ENCODE results near the gene NUDT16L1.
A peak's percentile ranks its signal among the peaks of the same experiment; 100 is the strongest.

NUDT16L1 gene

DNA sequence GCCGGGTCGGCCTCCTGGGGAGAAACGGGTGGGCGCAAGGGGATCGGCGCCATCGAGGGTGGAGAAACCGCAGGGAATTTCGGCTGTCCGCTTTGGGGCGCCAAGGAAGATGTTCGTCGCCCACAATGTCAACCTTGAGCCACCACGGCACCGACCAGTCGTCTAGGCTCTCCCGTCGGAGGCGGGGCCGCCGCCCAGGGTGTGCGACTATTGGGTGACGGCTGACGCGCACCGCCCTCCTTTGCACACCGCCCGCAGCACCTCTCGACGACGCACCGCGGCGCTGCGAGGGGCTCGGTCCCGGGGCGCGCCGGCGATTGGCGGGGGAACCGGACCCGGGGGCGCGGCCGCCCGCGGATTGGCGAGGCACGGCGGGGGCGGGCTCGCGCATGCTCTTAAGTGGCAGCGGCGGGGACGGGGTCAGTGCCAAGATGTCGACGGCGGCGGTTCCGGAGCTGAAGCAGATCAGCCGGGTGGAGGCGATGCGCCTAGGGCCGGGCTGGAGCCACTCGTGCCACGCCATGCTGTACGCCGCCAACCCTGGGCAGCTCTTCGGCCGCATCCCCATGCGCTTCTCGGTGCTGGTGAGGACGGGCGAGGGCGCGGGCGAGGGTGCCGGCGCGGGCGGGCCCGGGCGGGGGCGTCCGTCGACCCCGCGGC lies at the start of gene NUDT16L1:
Gene NUDT16L1 (plus strand): TSS at position 267 of the 660 bp plus-strand sequence. CDS start 165 bp downstream, at position 432.
- DNase-seq, result peak; percentile 96

DNA sequence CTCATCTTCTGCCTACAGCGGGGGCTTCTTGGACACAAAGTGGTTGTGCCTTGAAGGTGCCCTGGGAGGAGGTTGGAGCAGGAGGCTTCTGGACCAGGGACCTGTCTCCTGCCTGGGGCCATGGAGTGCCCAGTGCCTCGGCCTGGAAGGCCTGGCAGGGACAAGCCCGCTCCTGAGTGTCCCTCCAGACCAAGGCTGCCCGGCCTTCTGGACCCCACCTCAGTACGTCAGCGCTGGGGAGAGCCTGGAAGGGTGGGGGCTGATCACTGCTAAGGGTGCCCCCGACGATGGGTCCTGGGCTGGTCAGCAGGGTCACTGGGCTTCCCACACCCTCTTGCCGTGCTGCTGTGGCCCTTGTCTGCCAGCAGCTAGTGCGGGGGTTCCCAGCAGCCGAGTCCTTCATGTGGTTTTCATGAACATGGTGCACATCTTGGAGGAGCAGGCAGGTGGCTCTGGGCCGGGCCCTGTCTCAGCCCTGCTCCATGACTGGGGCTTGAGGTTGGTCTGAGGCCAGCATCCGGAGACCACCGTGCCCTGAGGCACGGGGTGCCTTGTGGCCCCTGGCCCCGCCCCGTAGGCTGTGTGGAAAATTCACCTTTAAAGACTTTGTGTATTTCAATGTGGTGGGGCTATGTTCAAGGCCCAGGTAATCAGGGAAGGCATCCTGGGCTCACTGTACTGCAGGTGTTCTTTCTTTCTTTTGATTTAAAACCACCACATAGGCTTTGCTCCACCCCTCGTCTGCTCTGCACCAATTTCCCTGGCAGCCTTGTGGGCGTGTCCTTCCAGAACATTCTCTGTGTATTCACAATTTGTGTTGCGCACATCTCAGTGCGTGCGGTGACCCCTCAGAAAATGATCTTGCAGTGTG lies 46.4 kb upstream of the NUDT16L1 start:
- no peak for DNase-seq

DNA sequence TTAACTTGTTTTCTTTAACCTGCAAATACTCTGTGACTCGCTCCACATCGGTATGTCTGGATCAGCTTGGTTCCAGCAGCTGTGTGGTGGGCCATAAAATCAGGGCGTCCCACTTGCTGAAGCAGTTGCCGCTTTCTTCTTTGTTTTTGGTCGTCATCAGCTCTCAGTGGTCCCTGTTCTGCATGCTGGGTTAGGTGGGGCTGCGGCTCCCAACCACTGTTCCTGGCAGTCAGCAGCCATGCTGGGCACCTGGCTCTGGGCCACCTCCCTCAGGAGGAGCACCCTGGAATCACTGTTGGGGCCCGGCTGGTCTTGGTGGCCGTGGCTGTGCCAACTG lies 45.8 kb upstream of the NUDT16L1 start:
- DNase-seq, result no peak

DNA sequence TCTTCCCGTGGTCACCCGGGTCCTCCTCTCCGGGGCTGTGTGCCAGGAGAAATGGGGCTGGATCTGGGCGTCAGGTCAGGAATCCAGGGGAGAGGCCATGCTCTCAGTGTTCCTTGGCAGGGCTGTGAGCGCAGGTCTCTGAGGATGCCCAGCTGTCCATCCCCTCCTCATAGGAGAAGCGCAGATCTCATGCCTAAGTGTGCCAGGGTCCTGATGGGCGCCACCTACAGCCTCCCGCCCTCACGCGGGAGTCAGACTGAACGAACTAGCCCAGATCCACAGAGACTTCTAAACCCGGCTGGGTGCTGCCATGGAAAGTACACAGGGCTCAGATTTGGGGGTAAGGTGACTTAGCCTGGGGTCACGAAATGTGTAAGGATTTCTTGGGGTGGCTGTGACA lies 44.4 kb upstream of the NUDT16L1 start:
- DNase-seq, result no peak

DNA sequence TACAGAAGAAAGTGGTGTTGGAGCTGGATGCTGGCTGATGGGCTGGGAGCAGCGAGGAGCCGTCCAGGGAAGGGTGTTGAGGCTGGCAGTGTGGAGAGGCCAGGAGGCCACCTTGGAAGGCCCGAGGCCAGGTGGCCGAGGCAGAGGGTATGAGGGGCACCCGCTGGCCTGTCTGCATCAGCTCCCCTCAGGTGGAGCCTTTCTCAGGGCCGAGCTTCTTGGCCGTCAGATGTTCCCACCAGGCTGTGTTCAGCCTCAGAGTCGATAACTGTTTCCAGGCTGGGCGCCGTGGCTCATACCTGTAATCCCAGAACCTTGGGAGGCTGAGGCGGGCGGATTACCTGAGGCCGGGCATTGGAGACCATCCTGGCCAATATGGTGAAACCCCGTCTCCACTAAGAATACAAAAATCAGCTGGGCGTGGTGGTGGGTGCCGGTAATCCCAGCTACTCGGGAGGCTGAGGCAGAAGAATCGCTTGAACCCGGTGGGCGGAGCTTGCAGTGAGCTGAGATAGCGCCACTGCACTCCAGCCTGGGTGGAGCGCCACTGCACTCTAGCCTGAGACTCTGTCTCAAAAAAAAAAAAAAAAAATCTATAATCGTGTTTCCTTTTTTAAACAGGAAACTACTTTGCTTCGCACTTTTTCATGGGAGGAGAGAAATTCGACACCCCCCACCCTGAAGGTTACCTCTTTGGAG lies 43.5 kb upstream of the NUDT16L1 start:
- no peak for DNase-seq

DNA sequence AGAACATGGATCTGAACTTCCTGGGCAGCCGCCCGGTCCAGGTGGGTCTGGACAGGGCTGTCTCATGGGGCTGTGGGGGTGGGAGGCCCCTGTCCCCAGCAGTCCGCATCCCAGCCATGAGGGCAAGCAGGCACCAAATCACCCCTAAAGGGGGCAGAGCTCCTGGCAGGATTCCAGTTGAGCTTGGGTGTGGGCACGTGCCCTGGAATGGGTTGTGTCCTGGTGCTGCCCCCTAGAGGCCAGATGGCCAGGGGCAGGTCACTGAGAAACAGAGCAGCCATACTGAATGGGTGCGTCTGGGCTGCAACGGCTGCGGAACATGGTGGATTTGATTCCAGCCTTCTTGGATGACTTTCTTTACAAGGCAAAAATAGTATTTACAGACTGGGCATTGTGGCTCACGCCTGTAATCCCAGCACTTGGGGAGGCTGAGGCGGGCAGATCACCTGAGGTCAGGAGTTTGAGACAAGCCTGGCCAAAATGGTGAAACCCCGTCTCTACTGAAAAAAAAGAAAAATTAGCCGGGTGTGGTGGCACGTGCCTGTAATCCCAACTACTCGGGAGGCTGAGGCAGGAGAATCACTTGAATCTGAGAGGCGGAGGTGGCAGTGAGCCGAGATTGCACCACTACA lies 42.8 kb upstream of the NUDT16L1 start:
- DNase-seq, result peak; percentile 64 to 70

DNA sequence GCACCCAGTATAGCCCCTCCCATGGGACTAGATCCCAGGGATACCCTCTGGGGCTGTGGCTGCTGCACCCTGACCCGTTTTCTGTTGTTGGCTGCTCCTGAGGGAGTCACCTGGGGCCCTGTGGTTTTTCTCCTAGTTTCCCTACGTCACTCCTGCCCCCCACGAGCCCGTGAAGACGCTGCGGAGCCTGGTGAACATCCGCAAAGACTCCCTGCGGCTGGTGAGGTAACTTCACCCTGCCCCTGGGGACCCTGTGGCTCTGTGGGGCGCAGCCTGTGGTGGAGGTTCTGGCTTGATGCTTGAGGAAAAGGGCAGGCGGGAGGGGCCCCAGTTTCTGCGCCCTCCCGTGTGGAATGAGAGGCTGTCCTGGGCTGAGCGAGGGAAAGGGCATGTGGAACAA lies 41.5 kb upstream of the NUDT16L1 start:
- no peak for DNase-seq

DNA sequence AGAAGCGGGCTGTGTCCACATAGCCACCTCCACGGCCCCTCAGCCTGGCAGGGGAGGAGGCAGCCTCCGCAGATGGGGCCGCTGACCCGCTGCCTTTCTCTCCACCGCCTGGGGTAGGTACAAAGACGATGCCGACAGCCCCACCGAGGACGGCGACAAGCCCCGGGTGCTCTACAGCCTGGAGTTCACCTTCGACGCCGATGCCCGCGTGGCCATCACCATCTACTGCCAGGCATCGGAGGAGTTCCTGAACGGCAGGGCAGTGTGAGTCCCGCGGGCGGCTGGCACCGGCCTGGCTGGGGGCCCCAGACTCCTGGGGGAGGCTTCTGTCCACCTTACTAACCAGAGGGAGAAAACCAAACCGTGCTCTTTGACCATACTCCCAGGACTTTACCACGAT lies 40.8 kb upstream of the NUDT16L1 start:
- DNase-seq, result no peak

DNA sequence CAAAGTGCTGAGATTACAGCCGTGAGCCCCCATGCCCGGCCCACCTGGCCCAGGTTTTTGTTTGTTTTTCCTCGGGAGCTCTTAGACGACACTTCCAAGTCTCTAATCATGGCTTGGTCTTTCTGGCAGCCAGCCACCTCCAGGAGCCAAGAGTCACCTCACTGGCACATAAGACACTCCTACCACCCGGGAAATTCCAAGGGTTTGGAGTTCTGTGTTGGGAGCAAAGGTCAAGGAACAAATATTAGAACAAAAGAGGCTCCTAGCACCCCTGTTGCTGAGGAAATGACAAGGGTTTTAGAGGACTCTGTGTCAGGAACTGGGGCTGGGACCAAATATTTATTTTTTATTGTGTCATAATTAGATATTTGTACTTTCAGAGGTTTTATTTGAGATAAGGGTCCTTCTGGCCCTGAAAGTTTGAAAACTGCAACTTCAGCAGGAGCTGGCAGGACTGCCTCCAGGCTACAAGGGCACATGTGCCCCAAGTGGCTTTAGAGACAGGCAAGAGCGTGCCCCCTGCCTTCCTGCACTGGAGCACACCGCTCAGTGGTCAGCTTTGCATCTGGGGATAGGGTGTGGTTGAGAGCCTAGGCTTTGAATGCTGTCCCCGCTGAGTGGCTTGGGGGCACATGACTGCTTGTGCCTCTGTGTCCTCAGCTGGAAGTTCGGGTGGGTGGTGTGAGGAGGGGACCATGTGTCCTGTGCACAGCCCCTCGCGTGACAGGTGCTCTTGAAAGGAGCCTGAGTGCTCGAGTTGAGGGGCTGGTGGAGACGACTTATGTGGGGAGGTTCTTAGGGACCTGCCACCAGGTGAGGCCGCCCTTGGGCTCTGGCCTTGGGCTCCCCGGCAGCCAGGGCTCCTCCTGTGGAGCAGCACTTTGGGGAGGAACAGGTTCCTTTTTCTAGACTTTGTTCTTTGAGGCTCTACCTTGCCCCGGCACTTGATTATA lies 39.1 kb upstream of the NUDT16L1 start:
- DNase-seq, result no peak

DNA sequence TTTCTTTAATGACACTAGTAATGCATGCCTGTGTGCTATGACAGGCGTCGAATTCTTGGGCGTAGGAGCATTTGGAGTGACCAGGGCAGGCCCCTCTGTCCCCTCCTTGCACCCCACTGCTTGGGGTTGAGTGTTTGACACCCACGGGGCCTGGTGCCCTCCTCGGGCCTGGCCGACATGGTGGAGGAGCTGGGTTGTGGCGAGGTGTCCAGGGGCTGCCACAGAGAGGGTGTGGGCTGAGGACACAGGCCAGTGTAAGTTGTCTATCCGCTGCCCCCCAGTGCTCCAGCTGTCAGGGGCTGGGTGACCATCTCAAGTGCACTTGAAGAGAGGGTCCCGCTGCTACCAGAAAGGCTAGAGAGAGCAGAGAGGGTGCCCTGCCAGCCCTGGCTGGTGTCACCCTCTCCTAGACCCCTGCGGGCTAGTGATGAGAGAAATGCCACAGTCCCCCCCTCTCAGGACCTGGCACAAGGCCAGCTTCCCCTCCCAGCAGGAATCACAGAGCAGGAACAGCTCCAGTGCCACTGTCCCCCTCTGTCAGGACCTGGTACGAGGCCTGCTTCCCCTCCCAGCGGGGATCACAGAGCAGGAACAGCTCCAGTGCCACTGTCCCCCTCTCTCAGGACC lies 38.3 kb upstream of the NUDT16L1 start:
- DNase-seq, result no peak

DNA sequence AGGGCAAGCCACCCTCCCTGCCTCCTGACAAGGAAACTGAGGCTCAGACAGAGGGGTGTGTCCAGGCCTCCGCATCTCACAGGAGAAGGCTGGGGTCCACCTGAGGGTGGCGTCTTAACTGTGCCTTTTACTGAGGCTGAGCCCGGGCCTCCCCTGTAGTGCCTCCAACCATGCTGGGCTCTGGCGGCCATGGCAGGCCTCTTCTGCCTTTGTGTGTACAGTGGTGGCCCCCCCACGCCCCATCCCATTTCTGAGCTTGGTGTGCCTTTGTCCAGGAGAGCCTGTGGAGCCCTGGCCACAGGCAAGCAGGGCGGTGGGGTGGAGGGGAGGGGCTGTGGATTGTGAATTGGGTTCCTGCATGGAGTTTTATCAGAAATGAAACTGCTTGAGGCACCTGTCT lies 37.6 kb upstream of the NUDT16L1 start:
- DNase-seq, result no peak

DNA sequence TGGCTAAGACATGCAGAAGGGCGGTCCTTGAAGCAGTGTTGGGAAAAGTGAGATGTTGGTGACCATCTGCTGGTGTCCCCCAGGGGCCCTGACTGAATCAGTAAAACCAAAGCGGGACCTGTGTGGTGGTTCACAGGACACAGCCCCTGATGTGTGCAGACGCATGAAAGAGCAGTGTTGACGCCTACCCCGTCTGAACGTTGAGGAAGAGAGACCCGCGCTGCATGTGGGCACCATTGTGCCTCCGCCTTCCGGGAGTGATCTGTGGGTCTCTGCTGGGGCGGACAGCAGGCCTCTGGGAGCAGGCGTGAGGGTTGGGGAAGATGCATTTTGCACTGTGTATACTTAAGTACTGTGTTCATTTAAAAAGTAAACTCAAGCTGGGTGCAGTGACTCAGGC lies 37.1 kb upstream of the NUDT16L1 start:
- no peak for DNase-seq

DNA sequence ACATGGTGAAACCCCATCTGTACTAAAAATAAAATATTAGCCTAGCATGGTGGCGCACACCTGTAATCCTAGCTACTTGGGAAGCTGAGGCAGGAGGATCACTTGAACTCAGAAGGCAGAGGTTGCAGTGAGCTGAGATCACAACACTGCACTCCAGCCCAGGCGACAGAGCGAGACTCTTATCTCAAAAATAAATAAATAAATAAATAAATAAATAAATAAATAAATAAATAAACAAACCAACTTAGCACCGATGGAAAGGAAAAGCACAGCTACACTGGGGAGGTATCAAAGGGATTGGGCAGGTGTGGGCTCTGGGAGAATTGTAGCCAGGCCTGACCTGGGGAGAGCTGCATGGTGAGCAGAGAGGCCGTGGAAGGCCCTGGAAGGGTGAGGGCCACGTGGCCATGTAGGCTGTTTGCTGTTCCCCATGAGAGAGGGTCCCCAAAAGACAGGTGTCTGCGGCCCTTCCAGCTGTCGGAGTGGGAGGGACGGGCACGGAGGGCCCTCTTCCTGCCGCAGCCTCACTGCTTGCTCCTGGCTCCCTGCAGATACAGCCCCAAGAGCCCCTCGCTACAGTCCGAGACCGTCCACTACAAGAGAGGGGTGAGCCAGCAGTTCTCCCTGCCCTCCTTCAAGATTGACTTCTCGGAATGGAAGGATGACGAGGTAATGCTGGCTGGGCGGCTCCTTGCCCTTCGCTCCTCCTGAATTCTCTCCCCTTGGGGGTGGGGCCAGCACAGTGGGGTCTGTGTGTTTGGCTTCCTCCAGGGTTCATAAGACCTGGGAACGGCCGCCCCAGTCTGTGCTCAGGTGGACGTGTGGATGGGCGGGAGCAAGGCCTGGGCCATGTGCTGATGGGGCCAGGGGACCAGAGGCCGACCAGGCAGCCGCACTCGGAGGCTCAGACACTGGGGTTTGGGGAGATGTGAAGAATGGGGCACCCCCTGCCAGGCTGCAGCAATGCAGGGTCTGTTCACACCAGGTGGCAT lies 36.4 kb upstream of the NUDT16L1 start:
- DNase-seq, result no peak

DNA sequence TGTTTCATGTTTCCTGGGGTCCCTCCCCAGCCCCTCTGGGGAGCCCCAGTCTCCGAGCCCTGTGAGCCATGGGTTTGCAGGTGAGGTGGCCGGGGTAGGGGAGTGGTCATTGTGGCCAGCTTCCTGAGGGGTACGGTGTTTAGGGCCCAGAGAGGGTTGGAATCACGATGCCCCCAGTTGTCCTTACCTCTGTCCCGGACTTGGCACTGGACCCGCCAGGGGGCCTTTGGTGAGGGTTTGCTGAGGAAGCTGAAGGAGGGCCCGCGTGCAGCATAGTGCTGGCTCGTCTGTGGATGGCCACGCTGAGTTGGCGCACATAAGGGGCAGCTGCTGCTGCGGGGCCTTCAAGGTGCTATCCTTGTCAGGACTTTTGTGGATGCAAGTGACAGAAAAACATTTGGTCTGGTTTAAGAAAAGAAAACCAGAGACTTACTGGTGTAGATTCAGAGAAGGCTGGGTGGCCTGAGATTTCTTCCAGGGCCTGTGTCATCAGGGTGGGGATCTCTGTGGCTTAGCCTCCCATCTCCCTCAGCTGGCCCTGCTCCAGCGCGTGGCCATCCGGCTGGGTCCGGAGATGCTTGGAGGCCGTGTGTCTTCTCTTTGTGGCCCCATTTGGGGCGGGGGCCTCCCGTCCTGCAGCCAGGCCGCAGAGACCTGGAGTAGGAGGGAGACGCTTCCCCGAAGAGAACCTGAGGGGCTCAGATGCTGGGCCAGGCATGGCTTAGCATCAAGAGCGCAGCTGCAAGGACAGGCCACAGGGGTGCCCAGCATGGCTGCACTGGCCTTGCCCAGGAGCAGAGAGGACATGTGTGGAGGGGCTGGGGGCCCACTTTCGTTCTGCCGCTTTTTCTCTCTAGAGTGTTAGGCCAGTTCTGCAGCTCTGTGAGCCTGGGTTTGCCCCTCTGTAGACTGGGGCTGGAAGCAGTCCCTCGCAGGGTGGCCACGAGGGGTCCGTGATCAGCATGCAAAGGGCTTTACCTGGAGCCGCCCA lies 33.7 kb upstream of the NUDT16L1 start:
- no peak for DNase-seq

DNA sequence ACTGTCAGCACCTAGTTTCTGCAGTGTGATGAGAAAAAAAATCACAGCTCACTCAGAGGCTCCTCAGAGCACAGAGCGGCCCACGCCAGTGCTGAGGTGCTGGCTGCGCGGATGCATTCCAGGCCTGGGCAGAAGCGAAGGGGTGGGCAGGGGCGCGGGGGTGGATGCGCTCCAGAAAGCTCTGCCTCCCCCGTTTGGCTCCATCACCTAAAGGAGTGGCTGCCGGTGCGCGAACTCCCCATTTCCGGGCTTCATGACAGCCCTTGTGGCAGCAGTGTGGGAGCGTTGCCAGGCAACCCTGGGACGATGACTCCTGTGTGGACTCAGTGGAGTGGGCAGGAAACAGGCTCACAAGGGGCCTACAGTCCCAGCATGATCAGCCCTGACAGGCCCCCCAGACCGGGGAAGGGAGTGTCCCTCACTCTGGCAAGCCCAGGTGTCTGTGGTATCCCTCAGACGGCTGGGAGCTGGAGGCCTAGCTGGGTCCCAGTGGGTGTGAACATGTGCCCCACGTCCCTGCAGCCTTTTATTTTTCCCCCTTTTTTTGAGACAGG lies 32.8 kb upstream of the NUDT16L1 start:
- DNase-seq, result peak; percentile 62 to 85

DNA sequence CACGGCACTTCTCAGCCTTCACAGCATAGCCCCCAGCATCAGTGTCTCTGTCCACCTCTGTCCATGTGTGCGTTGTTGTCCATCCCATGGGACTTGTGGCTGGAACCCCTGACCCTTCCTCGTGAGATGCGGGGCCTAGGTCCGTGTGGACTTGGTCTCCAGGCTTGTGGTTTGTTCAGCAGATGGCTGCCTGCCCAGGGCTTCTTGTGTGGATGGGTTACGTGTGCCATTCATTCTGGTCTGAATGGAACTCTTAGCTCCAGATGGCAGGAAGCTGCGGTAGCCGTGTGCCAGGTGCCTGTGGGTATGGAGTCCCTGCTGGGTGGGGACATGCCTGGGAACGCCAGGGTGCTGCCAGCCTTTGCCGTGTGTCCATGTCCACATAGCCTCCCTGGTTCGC lies 31.7 kb upstream of the NUDT16L1 start:
- DNase-seq, result no peak

DNA sequence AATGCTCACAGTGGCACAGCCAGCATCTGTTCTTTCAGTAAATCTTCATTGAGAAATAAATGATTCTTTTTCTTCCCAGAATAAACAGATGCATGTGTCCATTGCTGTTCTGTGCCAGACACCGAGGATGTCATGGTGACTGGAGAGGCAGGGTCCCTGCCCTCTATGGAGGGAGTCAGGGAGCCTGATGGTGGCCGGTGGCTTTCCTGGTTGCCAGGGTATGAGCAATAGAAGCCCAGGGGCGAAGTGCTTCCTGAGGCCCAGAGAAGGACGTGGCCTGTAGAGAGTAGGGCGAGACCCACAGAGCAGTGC lies 29.9 kb upstream of the NUDT16L1 start:
- no peak for DNase-seq

DNA sequence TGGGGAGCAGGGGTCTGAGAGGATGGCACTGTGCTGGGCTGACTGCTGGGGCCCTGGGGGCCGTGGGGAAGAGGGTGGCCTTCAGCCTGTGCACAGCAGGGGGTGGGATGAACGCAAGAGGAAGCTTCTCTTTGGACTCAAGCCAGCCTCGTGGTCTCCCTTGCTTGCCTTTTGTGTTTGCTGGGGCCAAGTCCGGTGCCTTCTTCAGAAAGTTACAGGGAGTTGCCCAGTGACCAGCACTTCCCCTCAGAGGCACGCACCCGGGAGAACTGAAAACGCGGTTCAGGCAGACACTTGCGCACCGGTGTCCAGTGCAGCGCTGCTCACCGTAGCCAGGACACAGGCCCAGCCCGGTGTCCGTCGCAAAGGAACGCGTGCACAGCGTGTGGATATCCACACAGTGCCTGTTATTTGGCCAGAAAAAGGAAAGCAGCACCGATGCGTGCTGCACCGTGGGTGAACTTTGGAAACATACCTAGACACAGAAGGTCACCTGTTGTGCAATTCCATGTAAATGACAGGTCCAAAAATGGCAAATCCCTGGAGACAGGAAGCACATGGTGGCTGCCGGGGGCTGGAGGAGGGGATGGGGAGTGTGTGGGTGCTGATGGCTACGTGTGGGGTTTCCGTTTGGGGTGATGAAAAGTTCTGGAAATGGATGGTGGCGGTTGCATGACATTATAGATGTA lies 29.4 kb upstream of the NUDT16L1 start:
- no peak for DNase-seq

Data from stimulated activated CD4-positive, alpha-beta T cell treated with anti-CD3 and anti-CD28 coated beads, Interleukin-4, amount 100 ng/mL, for 4 hours (primary cell).